ENCODE measurements around the gene SIM2. TPM values are rescaled to one million over a fixed set of nuclear protein-coding genes. Genes with fewer than 3 reads are reported as not detected.

Gene SIM2
- total RNA-seq, 2 experiments from 2014 or later = 1.8 to 2.2 TPM

GRCh38 chr21:36727866-36728265 lies 29.0 kb downstream of the SIM2 start:
- Mint-ChIP-seq H3K9me3 (no peaks in the 10 kb centered on the region), H3K36me3 (no peaks in the 10 kb centered on the region), H3K27me3 (peaks cover 3% of the 10 kb centered on the region), H3K27ac (no peak overlapping the region), H3K4me3 (no peak overlapping the region), H3K4me1 (ENCODE audit: low read depth) (no peaks in the 10 kb centered on the region)
- DNase-seq = no peak
- ChIA-PET CTCF (no interaction called here), POLR2A (no interaction called here)
- intact Hi-C loops (cut with micrococcal nuclease) = no loop called here

- H3K4me3 Mint-ChIP-seq = no peak overlapping the region
- H3K27me3 Mint-ChIP-seq = peaks cover 2% of the 10 kb centered on the region
- no peaks in the 10 kb centered on the region for H3K9me3 Mint-ChIP-seq
- intact Hi-C loops (cut with micrococcal nuclease) = no loop called here
- no peaks in the 10 kb centered on the region for H3K4me1 Mint-ChIP-seq (ENCODE audit: low read depth)
- no peak for DNase-seq
- ChIA-PET POLR2A (no interaction called here), CTCF (no interaction called here)
- H3K36me3 Mint-ChIP-seq = no peaks in the 10 kb centered on the region
- H3K27ac Mint-ChIP-seq = no peak overlapping the region
Measured at GRCh38 chr21:36728371-36729111, 29.6 kb downstream of the SIM2 start.

DNA sequence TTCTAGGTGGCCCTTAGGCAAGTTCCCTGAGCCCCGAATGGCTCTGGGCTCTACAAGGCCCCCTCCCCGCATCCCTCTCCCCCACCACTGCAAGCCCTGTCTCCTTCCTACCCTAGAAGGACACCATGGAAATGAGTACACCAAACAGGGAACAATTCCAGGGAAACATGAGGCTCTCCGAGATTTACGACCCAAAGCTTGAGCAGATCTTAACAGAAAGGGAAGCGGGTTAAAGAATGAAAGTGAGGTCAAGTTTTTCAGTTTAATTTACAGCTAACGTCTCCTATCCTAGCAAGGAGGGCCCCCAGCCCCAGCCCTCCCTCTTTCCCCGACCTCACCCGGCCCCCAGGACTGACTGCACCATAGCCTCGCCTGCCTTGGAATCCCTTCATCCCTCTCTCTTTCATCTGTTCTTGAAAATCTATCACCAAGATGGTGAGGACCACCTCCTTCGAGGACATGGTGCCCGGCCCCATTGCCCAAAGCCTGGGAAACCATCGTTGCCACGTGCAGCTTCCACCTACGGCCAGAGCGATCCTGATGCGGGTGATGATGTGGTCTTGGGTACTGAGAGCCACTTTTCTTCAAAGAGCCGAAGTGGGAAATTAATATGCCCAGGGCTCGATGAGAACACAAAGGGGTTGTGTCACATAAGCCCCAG lies 30.5 kb downstream of the SIM2 start:
- H3K36me3 Mint-ChIP-seq = no peaks in the 10 kb centered on the region
- POLR2A ChIA-PET = no interaction called here
- peaks cover 2% of the 10 kb centered on the region for H3K27me3 Mint-ChIP-seq
- H3K4me1 Mint-ChIP-seq (ENCODE audit: low read depth) = no peaks in the 10 kb centered on the region
- H3K27ac Mint-ChIP-seq = no peak overlapping the region
- no peak for DNase-seq
- H3K4me3 Mint-ChIP-seq = no peak overlapping the region
- CTCF ChIA-PET = no interaction called here
- intact Hi-C loops (cut with micrococcal nuclease) = no loop called here
- no peaks in the 10 kb centered on the region for H3K9me3 Mint-ChIP-seq

DNA sequence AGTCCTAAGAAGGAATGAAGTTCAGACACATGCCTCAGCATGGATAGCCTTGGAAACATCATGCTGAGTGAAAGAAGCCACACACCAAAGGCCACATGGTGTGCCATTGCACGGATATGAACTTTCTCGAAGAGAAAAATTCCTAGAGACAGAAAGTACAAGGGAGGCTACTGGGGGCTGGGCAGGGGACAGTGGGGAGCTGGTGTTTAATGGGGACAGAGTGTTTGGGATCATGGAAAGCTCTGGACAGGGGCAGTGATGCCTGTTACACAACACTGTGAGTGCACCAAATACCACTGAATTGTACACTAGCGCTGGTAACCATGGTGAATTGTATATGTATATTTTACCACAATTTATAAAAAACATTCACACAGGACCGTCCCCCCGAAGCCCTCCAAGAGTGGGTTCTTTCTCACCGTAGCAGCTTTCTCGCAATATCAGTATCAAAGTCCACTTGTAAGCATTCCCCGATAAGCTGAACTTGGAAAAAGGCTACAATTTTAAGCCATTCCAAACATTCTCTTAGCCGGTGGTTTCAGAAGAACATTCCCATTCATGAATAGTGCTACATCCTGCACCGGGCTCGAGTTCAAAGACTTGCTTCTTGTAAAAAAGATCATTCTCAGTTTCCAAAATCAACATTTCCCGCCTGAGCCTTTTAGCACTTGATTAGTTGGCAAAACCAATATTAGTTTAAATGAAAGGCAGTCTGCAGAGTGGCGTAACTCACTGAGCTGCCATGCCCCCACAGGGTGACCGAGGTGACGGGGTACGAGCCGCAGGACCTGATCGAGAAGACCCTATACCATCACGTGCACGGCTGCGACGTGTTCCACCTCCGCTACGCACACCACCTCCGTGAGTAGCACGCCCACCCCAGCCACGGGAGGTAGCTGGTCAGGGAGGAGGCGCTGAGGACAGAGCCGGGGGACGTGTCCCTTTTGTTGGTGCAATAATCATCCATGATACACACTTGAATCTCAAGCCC lies 31.7 kb downstream of the SIM2 start:
- no peak for DNase-seq
- H3K9me3 Mint-ChIP-seq = no peaks in the 10 kb centered on the region
- H3K27me3 Mint-ChIP-seq = peaks cover 7% of the 10 kb centered on the region
- H3K36me3 Mint-ChIP-seq = peaks cover 2% of the 10 kb centered on the region
- H3K27ac Mint-ChIP-seq = no peak overlapping the region
- ChIA-PET POLR2A (no interaction called here), CTCF (no interaction called here)
- no peak overlapping the region for H3K4me3 Mint-ChIP-seq
- no peaks in the 10 kb centered on the region for H3K4me1 Mint-ChIP-seq (ENCODE audit: low read depth)
- intact Hi-C loops (cut with micrococcal nuclease) = no loop called here

- ChIA-PET POLR2A (no interaction called here), CTCF (no interaction called here)
- Mint-ChIP-seq H3K4me1 (ENCODE audit: low read depth) (no peaks in the 10 kb centered on the region), H3K9me3 (no peaks in the 10 kb centered on the region), H3K4me3 (no peak overlapping the region), H3K27me3 (peaks cover 11% of the 10 kb centered on the region), H3K36me3 (peaks cover 2% of the 10 kb centered on the region), H3K27ac (no peak overlapping the region)
- intact Hi-C loops (cut with micrococcal nuclease) = no loop called here
- no peak for DNase-seq
Measured at GRCh38 chr21:36732217-36732616, 33.3 kb downstream of the SIM2 start.

GRCh38 chr21:36732761-36733160 lies 33.8 kb downstream of the SIM2 start:
- intact Hi-C loops (cut with micrococcal nuclease) = no loop called here
- H3K9me3 Mint-ChIP-seq = no peaks in the 10 kb centered on the region
- CTCF ChIA-PET = no interaction called here
- POLR2A ChIA-PET = no interaction called here
- no peak overlapping the region for H3K4me3 Mint-ChIP-seq
- H3K4me1 Mint-ChIP-seq (ENCODE audit: low read depth) = no peaks in the 10 kb centered on the region
- H3K27me3 Mint-ChIP-seq = peaks cover 11% of the 10 kb centered on the region
- H3K36me3 Mint-ChIP-seq = peaks cover 2% of the 10 kb centered on the region
- DNase-seq = no peak
- H3K27ac Mint-ChIP-seq = no peak overlapping the region

DNA sequence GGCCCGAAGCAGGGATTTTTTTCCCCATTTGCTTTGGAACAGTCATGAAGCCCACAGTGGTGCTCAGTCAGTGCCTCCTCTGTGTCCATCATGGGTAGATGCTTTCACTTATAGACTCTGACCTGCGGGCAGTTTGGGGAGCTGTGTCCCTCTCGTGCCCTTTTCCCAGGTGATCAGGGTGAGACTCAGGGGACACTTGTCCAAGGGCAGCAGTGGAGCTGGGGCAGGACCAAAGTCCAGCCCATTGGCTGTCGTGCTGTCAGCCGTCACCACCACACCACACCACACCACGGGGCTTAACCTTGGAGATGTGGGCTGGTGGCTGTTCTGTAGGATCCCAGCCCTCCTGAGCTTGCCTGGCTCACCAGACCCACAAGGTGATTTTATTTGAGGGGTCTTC lies 34.9 kb downstream of the SIM2 start:
- DNase-seq = no peak
- Mint-ChIP-seq H3K9me3 (no peaks in the 10 kb centered on the region), H3K27ac (no peak overlapping the region), H3K36me3 (peaks cover 2% of the 10 kb centered on the region), H3K4me3 (no peak overlapping the region), H3K27me3 (peaks cover 11% of the 10 kb centered on the region), H3K4me1 (ENCODE audit: low read depth) (no peaks in the 10 kb centered on the region)
- POLR2A ChIA-PET = no interaction called here
- CTCF ChIA-PET = no interaction called here
- intact Hi-C loops (cut with micrococcal nuclease) = no loop called here

DNA sequence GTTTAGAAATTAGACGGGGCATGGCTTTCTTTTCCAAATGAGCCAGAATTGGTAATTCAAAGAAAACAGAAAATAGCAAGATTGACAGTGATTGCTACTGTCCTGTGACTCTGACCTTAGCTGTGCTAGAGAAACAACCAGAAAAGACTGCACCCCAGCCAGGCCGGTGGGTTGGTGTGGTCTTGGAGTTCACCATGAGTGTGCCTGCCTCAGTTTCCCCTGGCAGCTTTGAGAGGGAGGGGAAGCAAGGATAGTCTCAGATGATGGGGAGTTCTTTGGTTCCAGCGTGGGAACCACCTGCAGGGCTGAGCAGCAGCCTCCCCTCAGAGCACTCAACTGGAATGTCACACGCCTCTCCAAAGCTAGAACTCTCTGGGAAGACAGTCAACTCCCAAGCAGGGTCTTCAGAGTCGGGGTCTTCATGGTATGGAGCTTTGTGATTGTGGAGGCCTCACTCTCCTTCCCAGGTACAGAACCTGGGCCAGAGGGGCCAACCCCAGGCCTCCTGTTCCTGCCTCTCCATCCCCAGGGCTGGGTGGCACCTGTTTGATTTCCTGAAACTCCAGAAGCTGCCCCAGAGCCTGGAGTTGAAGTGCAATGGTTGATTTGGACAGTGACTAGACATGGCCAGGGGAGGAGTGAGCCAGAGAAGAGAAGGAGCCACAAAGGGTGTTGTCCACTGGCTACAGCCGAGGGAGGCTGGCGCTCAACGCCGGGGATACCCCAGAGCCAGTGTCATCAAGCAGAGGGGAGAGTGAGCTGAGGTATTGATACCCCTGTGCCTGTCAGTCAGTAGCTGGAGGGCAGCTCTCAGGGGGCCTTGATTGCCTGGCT lies 35.7 kb downstream of the SIM2 start:
- Mint-ChIP-seq H3K4me1 (ENCODE audit: low read depth) (no peaks in the 10 kb centered on the region), H3K27ac (no peak overlapping the region), H3K36me3 (peaks cover 2% of the 10 kb centered on the region), H3K4me3 (no peak overlapping the region), H3K27me3 (peaks cover 11% of the 10 kb centered on the region), H3K9me3 (no peaks in the 10 kb centered on the region)
- CTCF ChIA-PET = no interaction called here
- POLR2A ChIA-PET = no interaction called here
- intact Hi-C loops (cut with micrococcal nuclease) = no loop called here
- DNase-seq = no peak

DNA sequence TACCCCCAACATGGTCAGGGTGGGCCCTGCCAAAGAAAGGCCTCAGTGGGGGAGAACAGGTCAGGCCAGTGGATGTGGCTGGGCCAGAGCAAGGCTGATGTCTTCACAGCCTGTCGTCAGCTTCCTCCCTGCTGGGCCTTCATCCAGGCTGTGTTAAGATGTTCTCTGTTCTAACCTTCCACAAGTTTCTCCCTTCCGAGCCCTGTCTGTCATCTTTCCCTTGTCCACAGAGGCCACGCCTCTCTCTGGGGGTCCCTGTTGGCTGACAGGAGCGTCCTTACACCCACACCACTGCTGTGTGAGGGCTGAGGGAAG lies 36.2 kb downstream of the SIM2 start:
- intact Hi-C loops (cut with micrococcal nuclease) = no loop called here
- DNase-seq = no peak
- CTCF ChIA-PET = no interaction called here

GRCh38 chr21:36735724-36736320 lies 36.9 kb downstream of the SIM2 start:
- CTCF ChIA-PET = no interaction called here

More for the DNA sequence above, 36.2 kb downstream of the SIM2 start:
- Mint-ChIP-seq H3K4me3 (no peak overlapping the region), H3K4me1 (ENCODE audit: low read depth) (no peaks in the 10 kb centered on the region), H3K27ac (no peak overlapping the region), H3K36me3 (peaks cover 2% of the 10 kb centered on the region), H3K9me3 (no peaks in the 10 kb centered on the region), H3K27me3 (peaks cover 11% of the 10 kb centered on the region)
- POLR2A ChIA-PET = no interaction called here

GRCh38 chr21:36738489-36739126 lies 39.7 kb downstream of the SIM2 start:
- CTCF ChIA-PET = no interaction called here
- intact Hi-C loops (cut with micrococcal nuclease) = no loop called here
- H3K27ac Mint-ChIP-seq = no peak overlapping the region
- POLR2A ChIA-PET = no interaction called here
- H3K9me3 Mint-ChIP-seq = no peaks in the 10 kb centered on the region
- H3K4me3 Mint-ChIP-seq = no peak overlapping the region
- H3K27me3 Mint-ChIP-seq = peaks cover 13% of the 10 kb centered on the region
- H3K4me1 Mint-ChIP-seq (ENCODE audit: low read depth) = no peaks in the 10 kb centered on the region
- peaks cover 2% of the 10 kb centered on the region for H3K36me3 Mint-ChIP-seq
- DNase-seq = no peak

More at GRCh38 chr21:36735724-36736320, 36.9 kb downstream of the SIM2 start:
- Mint-ChIP-seq H3K4me1 (ENCODE audit: low read depth) (no peaks in the 10 kb centered on the region), H3K9me3 (no peaks in the 10 kb centered on the region), H3K36me3 (peaks cover 2% of the 10 kb centered on the region), H3K27ac (no peak overlapping the region), H3K4me3 (no peak overlapping the region), H3K27me3 (peaks cover 10% of the 10 kb centered on the region)
- no peak for DNase-seq
- intact Hi-C loops (cut with micrococcal nuclease) = no loop called here
- POLR2A ChIA-PET = no interaction called here

Data from activated CD4-positive, alpha-beta memory T cell treated with anti-CD3 and anti-CD28 coated beads for 36 hours (primary cell).